ENCODE measurements around the gene CLDN4.
"Not testable (repeated sequence)": the region's sequence is repeated elsewhere in the genome, so short reads cannot be mapped to it uniquely, and the experiment has no call there.

GRCh38 chr7:73787786-73788048 lies 43.1 kb upstream of the CLDN4 start:
- not testable (repeated sequence) for TF ChIP-seq CTBP1 (IDR thresholded peaks at IDR 0.05; ENCODE audit: borderline replicate concordance); TARDBP (IDR thresholded peaks at IDR 0.05); BHLHE40 (IDR thresholded peaks at IDR 0.05; ENCODE audit: borderline replicate concordance)
- TF ChIP-seq, protein P1, sequence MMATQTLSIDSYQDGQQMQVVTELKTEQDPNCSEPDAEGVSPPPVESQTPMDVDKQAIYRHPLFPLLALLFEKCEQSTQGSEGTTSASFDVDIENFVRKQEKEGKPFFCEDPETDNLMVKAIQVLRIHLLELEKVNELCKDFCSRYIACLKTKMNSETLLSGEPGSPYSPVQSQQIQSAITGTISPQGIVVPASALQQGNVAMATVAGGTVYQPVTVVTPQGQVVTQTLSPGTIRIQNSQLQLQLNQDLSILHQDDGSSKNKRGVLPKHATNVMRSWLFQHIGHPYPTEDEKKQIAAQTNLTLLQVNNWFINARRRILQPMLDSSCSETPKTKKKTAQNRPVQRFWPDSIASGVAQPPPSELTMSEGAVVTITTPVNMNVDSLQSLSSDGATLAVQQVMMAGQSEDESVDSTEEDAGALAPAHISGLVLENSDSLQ (IDR thresholded peaks at IDR 0.05), result not testable (repeated sequence)
